Activated CD4-positive, alpha-beta memory T cell treated with anti-CD3 and anti-CD28 coated beads for 36 hours (primary cell): ENCODE measurements around the gene NUTM1. TPM values are rescaled to one million over a fixed set of nuclear protein-coding genes. Genes with fewer than 3 reads are reported as not detected.
"Not testable (repeated sequence)": the region's sequence is repeated elsewhere in the genome, so short reads cannot be mapped to it uniquely, and the experiment has no call there.

Experiments
- CTCF ChIA-PET: fragments of 350-600 bp; sonication (Branson Sonifier 250); formaldehyde crosslinking; loops from one replicate; lab custom pipeline; 2021; ENCODE audit warnings: antibody characterized with exemption, inconsistent platforms; lab: Charles Lee
- POLR2A ChIA-PET: fragments of 350-600 bp; sonication (Branson Sonifier 250); formaldehyde crosslinking; loops from one replicate; lab custom pipeline; 2021; ENCODE audit warnings: antibody characterized with exemption; lab: Charles Lee
- DNase-seq: peaks from one replicate; pipeline ENCODE4 v3.0.0-alpha.2; 2020
- H3K27ac Mint-ChIP-seq: one replicate; pipeline ENCODE4 v1.8.0; 2021; ENCODE audit warnings: mixed read lengths
- H3K27me3 Mint-ChIP-seq: one replicate; pipeline ENCODE4 v1.8.0; 2021; ENCODE audit warnings: mixed read lengths
- H3K36me3 Mint-ChIP-seq: one replicate; pipeline ENCODE4 v1.8.0; 2021; ENCODE audit warnings: mixed read lengths
- H3K4me1 Mint-ChIP-seq: one replicate; pipeline ENCODE4 v1.8.0; 2021; ENCODE audit warnings: low read depth, mixed read lengths
- H3K4me3 Mint-ChIP-seq: one replicate; pipeline ENCODE4 v1.8.0; 2021; ENCODE audit warnings: mild to moderate bottlenecking, mixed read lengths
- H3K9me3 Mint-ChIP-seq: one replicate; pipeline ENCODE4 v1.8.0; 2021; ENCODE audit warnings: mixed read lengths
- intact Hi-C: fragments of 100-400 bp; cut with micrococcal nuclease; formaldehyde crosslinking; loops from one replicate; pipeline ENCODE4 v1.15.1; 2023
- microRNA-seq: library from miRNA; unstranded; fragments of <30 nt; microRNA quantifications from one replicate; pipeline ENCODE4 v1.2.0, GENCODE V29; 2022; ENCODE audit warnings: borderline number of aligned reads, borderline microRNAs expressed, borderline replicate concordance
- total RNA-seq, 2 experiments: library from RNA; stranded (reverse); gene quantifications; one replicate each; pipeline ENCODE4 v1.2.3, GENCODE V29; 2021

Gene NUTM1
- total RNA-seq, 2 experiments from 2014 or later: not detected

- H3K4me1 Mint-ChIP-seq, POLR2A ChIA-PET, H3K9me3 Mint-ChIP-seq: not testable (repeated sequence)
These were observed 46.5 kb downstream of the NUTM1 start for GRCh38 chr15:34389594-34390086.

GRCh38 chr15:34392981-34393380, 49.9 kb downstream of the NUTM1 start:
- DNase-seq, H3K36me3 Mint-ChIP-seq, H3K9me3 Mint-ChIP-seq, CTCF ChIA-PET, H3K27me3 Mint-ChIP-seq, intact Hi-C loops, H3K4me3 Mint-ChIP-seq, H3K27ac Mint-ChIP-seq, POLR2A ChIA-PET, H3K4me1 Mint-ChIP-seq: not testable (repeated sequence)

More at GRCh38 chr15:34389594-34390086, 46.5 kb downstream of the NUTM1 start:
- H3K4me3 Mint-ChIP-seq, intact Hi-C loops, H3K27me3 Mint-ChIP-seq, DNase-seq, H3K27ac Mint-ChIP-seq, H3K36me3 Mint-ChIP-seq, CTCF ChIA-PET: not testable (repeated sequence)

GRCh38 chr15:34397637-34398259, 54.6 kb downstream of the NUTM1 start:
- H3K36me3 Mint-ChIP-seq, H3K4me3 Mint-ChIP-seq, intact Hi-C loops, H3K27me3 Mint-ChIP-seq, H3K4me1 Mint-ChIP-seq, POLR2A ChIA-PET, CTCF ChIA-PET, H3K9me3 Mint-ChIP-seq, H3K27ac Mint-ChIP-seq: not testable (repeated sequence)
- DNase-seq: peak; percentile 21

- DNase-seq, H3K27ac Mint-ChIP-seq, H3K9me3 Mint-ChIP-seq, H3K36me3 Mint-ChIP-seq, H3K4me1 Mint-ChIP-seq, H3K4me3 Mint-ChIP-seq, H3K27me3 Mint-ChIP-seq, CTCF ChIA-PET, intact Hi-C loops, POLR2A ChIA-PET: not testable (repeated sequence)
These were observed 60.1 kb downstream of the NUTM1 start for GRCh38 chr15:34403160-34403598.

GRCh38 chr15:34403899-34404298, 60.8 kb downstream of the NUTM1 start:
- H3K36me3 Mint-ChIP-seq, H3K4me3 Mint-ChIP-seq, H3K4me1 Mint-ChIP-seq, CTCF ChIA-PET, DNase-seq, intact Hi-C loops, H3K27me3 Mint-ChIP-seq, POLR2A ChIA-PET, H3K27ac Mint-ChIP-seq, H3K9me3 Mint-ChIP-seq: not testable (repeated sequence)

Small RNAs within 50 kb of the gene (microRNA-seq; reads per million reads assigned to microRNA genes)
- not detected for gene MIR1233-1

Other genes with a start within 250 kb of the NUTM1 start
- gene EMC7, start 241.5 kb upstream of the NUTM1 start, total RNA-seq: 10 to 100 TPM; 62.7 to 68.4 TPM
- gene PGBD4, start 241.2 kb upstream of the NUTM1 start, total RNA-seq: 1 to 10 TPM; 2.0 to 2.3 TPM
- gene KATNBL1, start 133.2 kb upstream of the NUTM1 start, total RNA-seq: 10 to 100 TPM; 44.7 to 56.7 TPM
- gene EMC4, start 118.3 kb upstream of the NUTM1 start, total RNA-seq: 100 to 1,000 TPM; 107 to 110 TPM
- 10 to 100 TPM; 18.4 to 18.5 TPM for gene SLC12A6, start 5.5 kb upstream of the NUTM1 start, total RNA-seq
- gene NOP10, start 179 bp upstream of the NUTM1 start, total RNA-seq: 100 to 1,000 TPM; 211 to 214 TPM
- gene LPCAT4, start 23.9 kb downstream of the NUTM1 start, total RNA-seq: 10 to 100 TPM; 62.5 to 71.3 TPM
- gene GOLGA8A, start 94.5 kb downstream of the NUTM1 start, total RNA-seq: 10 to 100 TPM; 65.3 to 72.9 TPM
- gene GOLGA8B, start 240.3 kb downstream of the NUTM1 start, total RNA-seq: 100 to 1,000 TPM in 1 of 2 experiments, 10 to 100 TPM in 1; 85.2 to 103 TPM